Common myeloid progenitor, CD34-positive (primary cell): Measurements from ENCODE around the gene ST6GALNAC3.
A peak's percentile ranks its signal among the peaks of the same experiment; 100 is the strongest.

Experiments
- CTCF ChIA-PET: fragments of 350-600 bp; sonication (Branson Sonifier 250); formaldehyde crosslinking; loops from one replicate; lab custom pipeline; 2021; ENCODE audit warnings: antibody characterized with exemption; lab: Charles Lee
- POLR2A ChIA-PET: fragments of 350-600 bp; sonication (Branson Sonifier 250); formaldehyde crosslinking; loops from one replicate; lab custom pipeline; 2021; ENCODE audit warnings: antibody characterized with exemption; lab: Charles Lee
- DNase-seq, 3 donors: peaks; one replicate each; pipeline versions ENCODE4 v3.0.0 to v3.0.0-alpha.2; 2013
- H3K27ac ChIP-seq, 2 experiments: 1 replicate in 1 of 2; 2 replicates in 1 of 2; pipeline ENCODE4 v1.7.0; 2013; ENCODE audit warnings: inconsistent platforms in 2 of 2, low read length in 2 of 2, mild to moderate bottlenecking in 2 of 2, low read depth in 1 of 2, moderate library complexity in 1 of 2; ENCODE audit not compliant: severe bottlenecking in 2 of 2, insufficient read depth in 1 of 2, poor library complexity in 1 of 2
- H3K27me3 ChIP-seq, 5 experiments: replicated peaks in 2 of 5; 1 replicate in 3 of 5; 2 replicates in 2 of 5; pipeline versions ENCODE4 v1.6.1 to v1.7.0; 2013; ENCODE audit warnings: low read length in 4 of 5, mild to moderate bottlenecking in 2 of 5, moderate library complexity in 2 of 5, inconsistent platforms in 1 of 5; ENCODE audit not compliant: insufficient read depth in 5 of 5, control insufficient read depth in 4 of 5
- H3K36me3 ChIP-seq, 4 experiments: 1 replicate in 2 of 4; 2 replicates in 2 of 4; pipeline versions ENCODE4 v1.6.1 to v1.7.0; 2013; ENCODE audit warnings: low read length in 3 of 4, control low read depth in 1 of 4, mild to moderate bottlenecking in 1 of 4; ENCODE audit not compliant: control insufficient read depth in 4 of 4, insufficient read depth in 4 of 4
- H3K4me1 ChIP-seq, 4 experiments: 1 replicate in 3 of 4; 2 replicates in 1 of 4; pipeline versions ENCODE4 v1.6.1 to v1.7.1; 2013; ENCODE audit warnings: low read length in 3 of 4, mild to moderate bottlenecking in 3 of 4, control low read depth in 1 of 4, inconsistent platforms in 1 of 4, moderate library complexity in 1 of 4; ENCODE audit not compliant: control insufficient read depth in 4 of 4, insufficient read depth in 4 of 4; ENCODE audit errors: control extremely low read depth in 1 of 4
- H3K4me3 ChIP-seq, 7 experiments: 1 replicate in 4 of 7; 2 replicates in 3 of 7; pipeline versions ENCODE4 v1.5.1 to v1.7.0; 2013; ENCODE audit warnings: mild to moderate bottlenecking in 7 of 7, low read length in 6 of 7, moderate library complexity in 6 of 7, inconsistent platforms in 2 of 7, low read depth in 2 of 7, control low read depth in 1 of 7; ENCODE audit not compliant: insufficient read depth in 4 of 7, control insufficient read depth in 1 of 7; ENCODE audit errors: extremely low read depth in 1 of 7
- H3K9me3 ChIP-seq, 5 experiments: 1 replicate in 4 of 5; 2 replicates in 1 of 5; pipeline versions ENCODE4 v1.6.1 to v1.7.1; 2013; ENCODE audit warnings: low read length in 4 of 5, mild to moderate bottlenecking in 2 of 5, inconsistent platforms in 1 of 5, low read depth in 1 of 5, moderate library complexity in 1 of 5; ENCODE audit not compliant: control insufficient read depth in 4 of 5, insufficient read depth in 2 of 5; ENCODE audit errors: control extremely low read depth in 1 of 5
- WGBS: methylation state at CpG from one replicate; pipeline ENCODE4 v1.1.5; 2013; ENCODE audit not compliant: insufficient coverage; 5-methylcytosine and 5-hydroxymethylcytosine counted together

ST6GALNAC3 gene

DNA sequence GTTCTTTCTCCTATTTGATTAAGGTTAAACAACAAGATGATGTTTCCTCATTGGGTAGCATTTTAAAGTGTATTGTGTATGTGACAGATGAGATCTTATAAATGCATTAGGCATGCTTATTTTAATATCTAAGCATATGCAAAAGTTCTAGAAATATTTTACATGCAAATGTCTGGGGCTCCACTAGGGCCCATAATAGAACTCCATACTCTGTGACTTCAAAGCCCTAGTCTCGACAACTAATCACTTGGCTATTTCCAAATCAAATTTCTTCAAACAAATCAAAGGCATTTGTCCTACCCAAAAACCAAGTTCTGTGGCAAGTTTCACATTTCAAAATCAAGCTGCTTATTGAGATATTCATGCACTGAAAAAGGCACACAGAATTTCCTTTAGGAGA lies 407.1 kb downstream of the ST6GALNAC3 start:
- 100% methylated on average over 1 of the region's 1 CpG for WGBS
- Histone ChIP-seq H3K36me3 (no peaks in the 10 kb centered on the region), H3K27me3 (no peaks in the 10 kb centered on the region), H3K27ac (no peak overlapping the region), H3K4me3 (no peak overlapping the region), H3K4me1 (no peaks in the 10 kb centered on the region), H3K9me3 (no peaks in the 10 kb centered on the region)
- CTCF ChIA-PET, result interaction anchor here (2.0 kb wide), 1 partner anchor 35 kb away, joined by 4 read pairs; no protein-coding TSS in a partner anchor
- DNase-seq, result no peak
- POLR2A ChIA-PET, result no interaction called here

DNA sequence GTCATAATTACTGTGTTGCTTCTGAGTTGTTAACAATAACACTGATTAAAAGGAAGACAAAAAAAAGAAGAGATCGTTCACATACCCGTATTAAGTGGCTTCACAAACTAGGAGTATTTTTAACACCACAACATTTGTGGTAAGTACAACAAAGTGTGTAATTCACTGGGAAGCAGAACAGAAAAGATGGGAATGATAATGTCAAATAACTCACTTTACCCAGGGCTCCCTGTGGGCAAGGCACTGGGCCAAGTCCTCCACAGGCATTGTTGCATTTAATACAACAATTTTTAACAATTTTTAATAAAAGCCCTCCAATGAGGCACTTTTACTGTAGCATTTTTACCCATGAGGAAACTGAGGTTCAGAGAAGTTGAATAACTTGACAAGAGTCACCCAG lies 407.7 kb downstream of the ST6GALNAC3 start:
- Histone ChIP-seq H3K27me3 (no peaks in the 10 kb centered on the region), H3K9me3 (no peaks in the 10 kb centered on the region), H3K27ac (no peak overlapping the region), H3K4me1 (no peaks in the 10 kb centered on the region), H3K4me3 (no peak overlapping the region), H3K36me3 (no peaks in the 10 kb centered on the region)
- no peak for DNase-seq
- POLR2A ChIA-PET, result no interaction called here
- CTCF ChIA-PET, result no interaction called here
- no CpG with 5 or more reads among the region's 2 CpGs for WGBS

DNA sequence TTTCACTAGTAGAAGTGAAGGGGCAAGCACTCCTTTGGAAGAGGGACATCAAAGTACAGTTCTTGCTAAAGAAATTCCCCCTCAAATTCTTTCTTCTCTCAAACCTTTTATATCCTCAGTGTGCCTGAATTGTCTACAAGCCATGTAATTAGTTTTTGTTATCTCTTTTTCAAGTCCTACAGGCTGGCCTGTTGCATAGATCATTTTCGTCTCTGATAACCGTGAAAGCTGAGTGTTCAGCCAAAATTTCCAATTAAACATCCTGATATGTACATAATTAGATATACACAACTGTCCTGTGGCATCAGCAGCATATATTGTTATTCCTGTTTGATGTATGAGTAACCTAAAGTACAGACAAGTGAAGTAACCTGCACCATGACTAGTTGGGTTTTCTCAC lies 417.2 kb downstream of the ST6GALNAC3 start:
- Histone ChIP-seq H3K27ac (no peak overlapping the region), H3K27me3 (no peaks in the 10 kb centered on the region), H3K4me3 (no peak overlapping the region), H3K36me3 (no peaks in the 10 kb centered on the region), H3K9me3 (no peaks in the 10 kb centered on the region), H3K4me1 (peaks cover 0 to 3% (median 0%) of the 10 kb centered on the region in 4 experiments)
- ChIA-PET CTCF (no interaction called here), POLR2A (no interaction called here)
- DNase-seq, result no peak
- WGBS, result no CpG with 5 or more reads among the region's 2 CpGs

GRCh38 chr1:76492752-76493430 lies 418.3 kb downstream of the ST6GALNAC3 start:
- POLR2A ChIA-PET, result no interaction called here
- Histone ChIP-seq H3K27ac (no peak overlapping the region), H3K27me3 (no peaks in the 10 kb centered on the region), H3K4me3 (no peak overlapping the region), H3K9me3 (no peaks in the 10 kb centered on the region), H3K36me3 (no peaks in the 10 kb centered on the region), H3K4me1 (peaks cover 0 to 3% (median 0%) of the 10 kb centered on the region in 4 experiments)
- CTCF ChIA-PET, result no interaction called here
- no peak for DNase-seq

GRCh38 chr1:76494807-76495206 lies 420.3 kb downstream of the ST6GALNAC3 start:
- H3K4me1 ChIP-seq, result peaks cover 0 to 3% (median 1%) of the 10 kb centered on the region in 4 experiments
- no peak overlapping the region for H3K4me3 ChIP-seq
- no peaks in the 10 kb centered on the region for H3K27me3 ChIP-seq
- no peak overlapping the region for H3K27ac ChIP-seq
- H3K9me3 ChIP-seq, result no peaks in the 10 kb centered on the region
- DNase-seq, result no peak
- CTCF ChIA-PET, result no interaction called here
- no peaks in the 10 kb centered on the region for H3K36me3 ChIP-seq
- POLR2A ChIA-PET, result no interaction called here

GRCh38 chr1:76496871-76497270 lies 422.3 kb downstream of the ST6GALNAC3 start:
- ChIA-PET CTCF (no interaction called here), POLR2A (no interaction called here)
- Histone ChIP-seq H3K4me3 (no peak overlapping the region), H3K27me3 (no peaks in the 10 kb centered on the region), H3K4me1 (peaks cover 4 to 14% (median 8%) of the 10 kb centered on the region in 4 experiments), H3K27ac (no peak overlapping the region), H3K9me3 (no peaks in the 10 kb centered on the region), H3K36me3 (no peaks in the 10 kb centered on the region)
- 21% methylated on average over 1 of the region's 3 CpGs for WGBS
- DNase-seq, result no peak

- peak in 1 of 3 donors; percentile 32 for DNase-seq
- no peak overlapping the region for H3K4me3 ChIP-seq
- peaks cover 7 to 34% (median 12%) of the 10 kb centered on the region in 4 experiments for H3K4me1 ChIP-seq
- no peak overlapping the region for H3K27ac ChIP-seq
- ChIA-PET CTCF (no interaction called here), POLR2A (no interaction called here)
- H3K9me3 ChIP-seq, result no peaks in the 10 kb centered on the region
- no peaks in the 10 kb centered on the region for H3K36me3 ChIP-seq
- no peaks in the 10 kb centered on the region for H3K27me3 ChIP-seq
Observed at GRCh38 chr1:76500116-76500515, 425.6 kb downstream of the ST6GALNAC3 start.
